Activated naive CD4-positive, alpha-beta T cell treated with anti-CD3 and anti-CD28 coated beads, Interleukin-2, amount 50 U/mL, for 16 hours (primary cell): Measurements from ENCODE around the gene GPR27.
A peak's percentile ranks its signal among the peaks of the same experiment; 100 is the strongest.

Experiments
- DNase-seq: peaks from one replicate; pipeline ENCODE4 v3.0.0-alpha.2; 2020

Gene GPR27

GRCh38 chr3:71753701-71754609 is at the start of gene GPR27:
Gene GPR27 (plus strand): TSS chr3:71753855. CDS start chr3:71754050, 195 bp downstream.
- peak; percentile 33 for DNase-seq

GRCh38 chr3:71704915-71705314 is 48.7 kb upstream of the GPR27 start:
- no peak for DNase-seq

GRCh38 chr3:71705681-71706080 is 48.0 kb upstream of the GPR27 start:
- DNase-seq, result no peak

- DNase-seq, result no peak
Observed at GRCh38 chr3:71707595-71707994, 46.1 kb upstream of the GPR27 start.

- no peak for DNase-seq
Observed at GRCh38 chr3:71708476-71709105, 45.1 kb upstream of the GPR27 start.

GRCh38 chr3:71709908-71710511 is 43.6 kb upstream of the GPR27 start:
- no peak for DNase-seq

- DNase-seq, result no peak
Observed at GRCh38 chr3:71710906-71711494, 42.7 kb upstream of the GPR27 start.

- no peak for DNase-seq
Observed at GRCh38 chr3:71713041-71713440, 40.6 kb upstream of the GPR27 start.

- DNase-seq, result no peak
Observed at GRCh38 chr3:71714595-71714994, 39.1 kb upstream of the GPR27 start.

- no peak for DNase-seq
Observed at GRCh38 chr3:71718072-71718471, 35.6 kb upstream of the GPR27 start.

GRCh38 chr3:71721002-71721401 is 32.7 kb upstream of the GPR27 start:
- no peak for DNase-seq

GRCh38 chr3:71721651-71722157 is 32.0 kb upstream of the GPR27 start:
- DNase-seq, result no peak

GRCh38 chr3:71722693-71723092 is 31.0 kb upstream of the GPR27 start:
- DNase-seq, result no peak

GRCh38 chr3:71723452-71724170 is 30.0 kb upstream of the GPR27 start:
- DNase-seq, result peak; percentile 58

- DNase-seq, result no peak
Observed at GRCh38 chr3:71724171-71724453, 29.5 kb upstream of the GPR27 start.

- peak; percentile 49 for DNase-seq
Observed at GRCh38 chr3:71724584-71725270, 28.9 kb upstream of the GPR27 start.

GRCh38 chr3:71725271-71725991 is 28.2 kb upstream of the GPR27 start, which contains the start of gene EIF4E3:
Gene EIF4E3 (minus strand): TSS chr3:71725402. CDS start chr3:71725367, 35 bp downstream.
- peak; percentile 42 for DNase-seq

GRCh38 chr3:71726146-71726545 is 27.5 kb upstream of the GPR27 start:
- peak; percentile 37 for DNase-seq

GRCh38 chr3:71728632-71729342 is 24.9 kb upstream of the GPR27 start:
- DNase-seq, result no peak

- no peak for DNase-seq
Observed at GRCh38 chr3:71732637-71733036, 21.0 kb upstream of the GPR27 start.

- DNase-seq, result no peak
Observed at GRCh38 chr3:71733319-71733718, 20.3 kb upstream of the GPR27 start.
